Glomerular endothelial cell (primary cell): Measurements from ENCODE around the gene PLB1. TPM values are rescaled to one million over a fixed set of nuclear protein-coding genes. Genes with fewer than 3 reads are reported as not detected.
"Not testable (repeated sequence)": the region's sequence is repeated elsewhere in the genome, so short reads cannot be mapped to it uniquely, and the experiment has no call there.

ENCODE experiments used
- DNase-seq: peaks from one replicate; pipeline ENCODE4 v3.0.0-alpha.2; 2011; ENCODE audit warnings: low read depth, low spot score; ENCODE audit errors: extremely low read depth
- total RNA-seq: library from RNA; depleted of rRNA; stranded (reverse); fragments of >200 nt; gene quantifications from 2 replicates; pipeline ENCODE4 v1.2.3, GENCODE V29; 2015

PLB1 gene
- total RNA-seq, 1 donor from 2014 or later, result 0.53 TPM

DNA sequence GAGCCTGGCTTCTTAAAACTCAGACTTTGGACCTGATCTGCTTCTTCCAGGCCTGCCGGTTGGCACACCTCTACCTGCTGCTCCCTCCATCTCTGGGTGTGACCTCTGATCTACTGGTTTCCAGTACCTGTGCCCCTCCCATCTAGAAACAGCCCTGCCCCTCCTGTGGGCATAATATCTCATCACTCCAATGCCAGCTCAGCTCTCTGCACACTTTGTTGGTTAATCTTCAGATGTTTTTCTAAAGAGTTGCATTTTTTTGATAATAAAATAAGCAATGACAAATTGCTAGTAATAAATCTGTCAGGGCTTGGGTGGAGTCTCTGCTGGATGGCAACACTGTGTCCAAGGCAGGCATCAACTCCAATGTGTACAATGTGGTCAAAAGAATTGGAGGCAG lies 166.2 kb downstream of the PLB1 start:
- DNase-seq, result no peak

DNA sequence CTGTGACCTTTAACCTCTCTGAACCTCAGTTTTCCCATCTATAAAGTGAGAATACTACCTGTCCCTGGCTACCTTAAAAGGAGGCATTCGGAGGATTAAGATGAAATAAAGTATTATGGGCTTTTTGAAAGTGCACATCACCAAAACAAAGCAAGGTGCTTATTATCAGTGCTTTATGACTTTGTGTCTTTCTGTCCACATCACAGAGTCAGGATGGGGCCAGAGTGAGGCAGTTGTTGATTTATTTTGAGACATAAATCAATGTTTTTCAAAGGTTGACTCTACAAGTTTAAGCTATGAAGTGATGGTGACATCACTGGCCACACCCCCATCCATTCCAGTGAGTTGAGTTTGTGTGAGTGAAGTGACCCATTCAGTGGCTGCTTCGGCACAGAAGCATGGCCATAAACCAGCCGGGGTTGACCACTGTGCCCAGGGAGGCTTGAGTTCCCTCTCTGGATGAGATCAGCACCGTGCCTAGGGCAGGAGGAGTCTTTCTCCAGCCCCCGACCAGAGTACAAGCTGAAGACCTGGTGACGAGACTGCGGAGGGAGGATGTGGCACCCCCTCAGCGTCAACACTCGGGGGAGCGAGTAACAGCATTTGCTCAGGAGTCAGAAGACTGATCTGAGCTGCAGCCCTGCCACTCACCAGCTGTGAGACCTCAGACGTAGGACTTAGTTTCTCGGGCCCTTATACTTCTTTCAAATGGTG lies 166.8 kb downstream of the PLB1 start:
- no peak for DNase-seq

DNA sequence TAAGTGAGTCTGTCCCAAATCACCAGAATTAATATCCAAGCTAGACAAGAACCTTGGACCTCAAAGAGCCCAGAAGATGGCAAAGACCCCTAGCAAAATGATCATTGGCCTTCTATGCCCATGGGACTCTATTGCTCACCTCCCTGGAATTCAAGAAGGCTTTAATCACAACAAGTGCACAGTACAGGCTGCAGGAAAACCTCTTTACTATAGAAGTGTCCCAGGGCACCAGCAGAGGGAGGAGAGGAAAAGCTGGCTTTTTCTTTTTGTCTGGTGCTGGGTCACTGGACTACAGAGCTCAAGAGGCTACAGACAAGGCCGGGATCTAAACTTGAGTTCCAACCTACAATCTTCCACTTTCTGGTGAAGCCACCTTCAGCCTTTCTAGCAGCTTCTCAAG lies 167.5 kb downstream of the PLB1 start:
- DNase-seq, result no peak

DNA sequence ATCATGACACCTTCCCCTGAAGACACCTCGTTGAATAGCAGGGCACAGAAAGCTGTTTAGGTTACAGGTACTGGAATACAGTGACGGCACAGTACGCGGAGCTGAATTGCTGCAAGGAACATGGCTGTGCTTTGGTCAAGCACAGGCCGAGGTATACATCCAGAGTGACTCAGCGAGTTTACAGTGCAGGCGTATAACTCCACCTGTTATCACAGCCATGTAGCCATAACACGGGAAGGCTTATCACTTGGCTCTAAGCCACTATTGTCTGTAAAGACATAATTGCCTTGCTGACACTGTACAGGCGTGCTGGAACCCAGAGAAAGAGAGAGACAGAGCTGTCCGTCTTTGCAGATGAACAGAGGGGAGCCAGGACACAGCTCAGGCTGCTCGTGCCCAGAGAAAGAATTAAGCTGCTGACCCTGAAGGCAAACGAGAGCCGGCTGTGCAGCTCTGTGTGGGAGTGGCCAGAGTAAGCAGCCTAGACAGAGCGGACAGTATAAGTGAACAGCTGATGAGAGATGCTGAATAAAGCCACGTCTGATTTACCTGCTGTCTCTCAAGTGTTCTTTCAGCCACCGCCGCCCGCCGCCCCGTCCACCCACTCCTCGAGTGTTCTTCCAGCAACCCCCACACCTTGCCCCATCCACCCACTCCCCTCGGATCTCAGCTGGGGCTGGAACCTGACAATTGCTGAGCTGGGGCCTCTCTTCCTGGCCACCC lies 168.4 kb downstream of the PLB1 start:
- no peak for DNase-seq

DNA sequence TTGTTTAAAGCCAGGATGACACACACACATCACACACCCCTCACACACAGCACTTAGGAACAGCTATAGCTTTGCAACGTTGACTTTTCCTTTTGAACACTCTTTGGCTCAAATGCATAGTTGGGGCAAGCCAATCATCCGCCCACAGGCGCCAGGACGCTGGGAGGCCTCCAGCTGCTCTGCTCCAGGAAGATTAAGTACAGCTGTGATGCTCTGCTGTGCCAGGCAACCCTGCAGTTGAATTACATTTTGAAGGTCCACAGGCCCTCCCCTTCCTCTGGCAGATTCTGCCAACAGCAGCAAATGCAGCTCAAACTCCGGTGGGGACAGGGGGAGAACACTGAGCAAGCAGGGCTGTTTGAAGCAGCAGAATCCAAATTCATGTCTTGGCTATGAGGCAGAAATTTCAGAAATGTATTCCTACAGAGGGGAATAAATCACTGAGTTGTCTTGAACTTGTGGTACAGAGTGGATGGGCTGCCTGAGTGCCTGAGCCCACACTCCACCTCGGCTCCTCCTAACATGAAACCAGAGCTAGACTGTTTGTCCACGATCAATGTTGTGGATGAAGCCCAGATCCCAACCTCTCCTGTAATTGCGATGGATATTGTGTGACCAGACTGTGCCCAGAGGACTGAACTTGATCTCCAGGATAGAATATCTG lies 169.3 kb downstream of the PLB1 start:
- DNase-seq, result no peak

DNA sequence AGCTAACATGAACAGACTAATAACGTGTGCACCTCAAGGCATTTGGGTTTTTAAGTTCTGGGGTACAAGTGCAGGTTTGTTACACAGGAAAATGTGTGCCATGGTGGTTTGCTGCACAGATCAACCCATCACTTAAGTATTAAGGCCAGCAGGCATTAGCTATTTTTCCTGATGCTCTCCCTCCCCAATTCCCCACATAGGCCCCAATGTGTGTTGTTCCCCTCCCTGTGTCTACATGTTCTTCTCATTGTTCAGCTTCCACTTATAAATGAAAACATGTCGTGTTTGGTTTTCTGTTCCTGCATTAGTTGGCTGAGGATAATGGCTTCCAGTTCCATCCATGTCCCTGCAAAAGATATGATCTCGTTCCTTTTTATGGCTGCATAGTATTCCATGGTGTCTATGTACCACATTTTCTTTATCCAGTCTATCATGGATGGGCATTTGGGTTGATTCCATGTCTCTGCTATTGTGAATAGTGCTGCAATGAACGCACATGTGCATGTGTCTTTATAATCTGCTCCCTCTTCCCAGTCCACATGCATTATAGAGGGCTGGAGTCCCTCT lies 170.0 kb downstream of the PLB1 start:
- DNase-seq, result not testable (repeated sequence)

DNA sequence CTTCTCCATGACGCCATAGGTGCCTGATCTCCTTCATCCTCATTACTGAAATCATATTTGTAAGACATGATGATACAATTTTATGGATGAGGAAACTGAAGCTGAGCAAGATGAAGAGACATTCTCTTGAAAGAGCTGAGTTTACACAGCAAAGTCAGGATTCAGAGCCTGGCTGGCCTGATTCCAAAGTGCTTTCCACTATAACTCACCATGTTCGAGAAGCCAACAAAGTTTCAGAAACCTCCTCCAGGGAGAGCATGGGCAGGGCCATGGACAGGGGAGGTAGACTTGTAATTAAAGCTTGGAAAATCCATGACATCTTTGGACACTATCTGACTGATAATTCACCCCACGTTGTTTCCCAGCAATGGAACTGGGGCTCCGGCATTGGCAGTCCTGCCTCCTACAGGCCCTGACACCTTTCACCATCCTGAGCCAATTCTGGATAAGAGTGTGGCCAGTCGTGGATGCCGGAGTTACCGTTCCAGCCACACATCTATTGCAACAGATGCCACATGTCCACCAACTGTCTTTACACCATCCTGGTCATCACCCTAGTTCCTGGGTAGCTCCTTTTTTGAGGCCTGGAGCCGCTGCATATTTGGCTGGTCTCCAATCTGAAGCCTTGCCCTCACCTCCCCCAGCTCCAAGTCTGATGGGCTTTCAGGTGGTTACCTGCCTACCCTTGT lies 170.8 kb downstream of the PLB1 start:
- DNase-seq, result no peak

DNA sequence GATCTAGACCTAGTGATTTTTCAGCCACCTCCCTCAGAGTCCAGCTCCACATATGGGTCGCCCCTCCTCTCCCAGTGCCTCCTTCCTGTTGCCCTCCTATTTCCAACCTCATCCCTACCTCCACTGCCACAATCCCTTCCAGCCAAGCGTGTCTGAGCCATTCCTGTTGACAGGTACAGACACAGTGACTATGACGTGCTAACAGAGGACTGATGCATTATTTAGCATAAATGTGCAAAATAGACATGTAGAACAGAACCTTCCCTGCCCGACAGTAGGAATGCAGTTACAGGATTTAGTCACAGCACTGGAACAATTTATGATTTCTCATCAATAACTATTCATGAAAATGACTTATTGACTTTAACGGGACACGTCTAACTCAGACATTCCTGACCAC lies 171.4 kb downstream of the PLB1 start:
- DNase-seq, result no peak

DNA sequence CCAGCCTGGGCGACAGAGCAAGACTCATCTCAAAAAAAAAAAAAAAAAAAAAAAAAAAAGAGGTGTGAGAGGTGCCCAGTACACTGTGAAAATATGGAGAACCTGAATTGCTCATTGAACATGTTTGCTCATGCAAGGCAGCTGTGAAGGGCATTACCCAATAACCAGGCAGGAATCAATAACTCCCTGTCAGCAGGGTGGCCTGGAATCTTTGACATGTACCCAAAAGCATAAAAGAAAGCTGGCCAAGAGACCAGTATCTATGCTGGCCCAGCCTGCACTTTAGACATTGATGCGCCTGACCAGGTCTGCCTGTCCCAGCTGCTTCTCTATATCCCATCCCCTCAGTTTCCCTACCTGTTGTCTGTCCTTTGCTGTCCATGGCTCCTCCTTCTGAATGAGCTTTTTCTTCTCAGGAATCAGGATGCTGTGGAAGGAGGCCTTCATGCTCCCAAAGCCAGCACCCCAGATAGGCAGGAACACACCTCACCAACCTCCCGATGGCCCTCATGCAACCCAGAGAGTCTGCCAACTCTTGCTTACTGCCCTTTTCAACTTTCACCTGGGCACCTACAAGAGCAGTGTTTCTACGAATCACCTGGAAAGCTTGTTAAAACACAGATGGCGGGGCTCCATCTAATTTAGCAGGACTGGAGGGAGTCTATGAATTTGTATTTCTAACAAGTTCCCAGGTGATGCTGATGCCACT lies 172.4 kb downstream of the PLB1 start:
- no peak for DNase-seq

DNA sequence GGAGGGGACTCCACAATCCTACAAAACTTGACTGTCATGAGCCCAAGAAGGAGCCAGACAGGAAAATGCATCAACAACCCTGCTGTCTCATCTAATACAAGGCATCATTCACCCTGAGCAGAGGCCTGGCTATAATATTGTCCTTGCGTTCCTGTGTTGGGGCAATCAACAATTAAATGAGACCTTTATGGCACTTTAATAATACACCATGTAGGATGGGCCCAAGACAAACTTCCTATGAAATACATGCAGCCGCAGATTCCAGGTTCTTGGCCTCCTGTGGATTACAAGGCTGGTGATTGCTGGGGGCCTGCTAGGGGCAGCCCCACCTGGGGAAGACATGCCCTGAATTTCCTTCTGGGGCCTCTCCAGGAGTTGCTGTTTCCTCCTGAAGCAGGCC lies 173.0 kb downstream of the PLB1 start:
- DNase-seq, result no peak

DNA sequence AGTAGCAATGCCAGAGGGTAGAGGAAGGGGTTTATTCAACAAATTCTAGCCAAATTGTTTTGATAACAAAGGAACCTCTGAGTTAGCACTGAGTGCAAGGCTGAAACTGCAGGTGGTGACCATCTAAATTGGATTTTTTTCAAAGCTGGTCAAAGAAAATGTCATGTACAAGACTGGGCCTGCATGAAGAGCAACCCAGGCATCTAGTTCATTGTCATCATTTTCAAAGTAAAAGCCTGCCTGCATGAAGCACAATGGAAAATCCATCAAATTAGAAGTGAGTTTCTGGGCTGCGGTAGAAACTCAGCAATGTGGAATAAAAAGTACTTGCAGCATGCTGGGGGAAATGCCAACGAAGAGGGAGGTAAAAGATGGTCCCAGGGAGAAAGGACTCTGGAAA lies 175.0 kb downstream of the PLB1 start:
- DNase-seq, result no peak

DNA sequence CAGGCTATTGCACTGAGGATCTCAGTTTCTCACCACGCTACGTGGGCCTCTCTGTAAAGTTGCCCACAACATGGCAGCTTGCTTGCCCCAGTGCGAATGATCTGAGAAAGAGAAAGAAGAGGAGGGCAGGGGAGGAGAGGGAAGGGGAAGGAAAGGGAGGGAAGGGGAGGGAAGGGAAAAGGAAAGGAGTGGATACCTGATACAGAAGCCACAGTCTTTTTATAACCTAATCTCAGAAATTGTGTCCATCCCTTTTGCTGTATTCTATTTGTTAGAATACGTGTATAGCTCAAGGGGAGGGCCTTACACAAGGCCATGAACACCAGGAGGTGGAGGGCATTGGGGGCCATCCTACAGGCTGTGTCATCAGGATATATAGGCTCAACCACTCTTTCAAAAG lies 177.5 kb downstream of the PLB1 start:
- DNase-seq, result no peak

DNA sequence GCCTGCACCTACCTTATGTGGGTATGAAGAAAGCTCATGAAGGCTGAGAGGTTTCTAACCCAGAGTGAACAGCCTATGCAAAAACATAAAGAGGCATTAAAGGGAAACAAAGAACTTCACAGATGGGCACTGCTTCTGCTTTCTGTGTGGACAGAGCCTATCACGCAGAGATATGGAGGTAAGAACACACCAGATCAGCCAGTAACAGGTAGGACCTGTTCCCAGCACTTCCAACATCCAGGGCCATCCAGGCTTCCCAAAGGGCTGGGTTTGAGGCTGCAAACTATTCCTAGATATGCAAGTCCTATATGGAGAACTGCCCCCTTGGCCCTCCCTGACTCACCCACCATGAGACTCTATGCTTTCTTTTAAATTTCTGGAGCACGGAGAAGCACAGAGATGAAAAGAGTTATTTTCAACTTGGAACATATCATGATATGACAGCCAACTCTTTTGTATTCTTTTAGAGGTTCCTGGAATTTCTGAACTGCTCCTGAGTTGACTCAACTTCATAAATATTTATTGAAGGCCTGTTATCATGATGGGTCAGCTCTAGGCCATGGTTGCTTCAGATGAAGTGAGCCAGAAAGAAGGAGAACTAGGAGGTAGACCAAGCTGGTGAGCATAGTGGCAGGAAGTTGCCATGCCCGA lies 178.3 kb downstream of the PLB1 start:
- DNase-seq, result no peak

DNA sequence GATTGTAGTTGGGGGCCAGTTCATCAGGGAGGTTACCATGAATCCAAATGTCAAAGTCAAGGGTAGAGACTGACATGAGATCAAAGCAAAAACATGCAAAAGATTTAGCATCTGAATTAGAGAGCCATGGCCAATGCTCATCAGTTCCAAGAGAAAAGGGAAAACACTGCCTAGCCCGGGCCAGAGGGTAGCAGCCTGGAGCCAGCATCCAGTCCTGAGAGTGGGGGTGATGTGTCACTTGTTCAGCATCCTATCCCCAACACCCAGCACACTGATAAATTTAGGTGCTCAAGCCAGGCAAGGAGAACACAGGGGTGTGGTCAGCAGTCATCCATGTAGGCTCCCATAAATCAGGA lies 178.8 kb downstream of the PLB1 start:
- no peak for DNase-seq

DNA sequence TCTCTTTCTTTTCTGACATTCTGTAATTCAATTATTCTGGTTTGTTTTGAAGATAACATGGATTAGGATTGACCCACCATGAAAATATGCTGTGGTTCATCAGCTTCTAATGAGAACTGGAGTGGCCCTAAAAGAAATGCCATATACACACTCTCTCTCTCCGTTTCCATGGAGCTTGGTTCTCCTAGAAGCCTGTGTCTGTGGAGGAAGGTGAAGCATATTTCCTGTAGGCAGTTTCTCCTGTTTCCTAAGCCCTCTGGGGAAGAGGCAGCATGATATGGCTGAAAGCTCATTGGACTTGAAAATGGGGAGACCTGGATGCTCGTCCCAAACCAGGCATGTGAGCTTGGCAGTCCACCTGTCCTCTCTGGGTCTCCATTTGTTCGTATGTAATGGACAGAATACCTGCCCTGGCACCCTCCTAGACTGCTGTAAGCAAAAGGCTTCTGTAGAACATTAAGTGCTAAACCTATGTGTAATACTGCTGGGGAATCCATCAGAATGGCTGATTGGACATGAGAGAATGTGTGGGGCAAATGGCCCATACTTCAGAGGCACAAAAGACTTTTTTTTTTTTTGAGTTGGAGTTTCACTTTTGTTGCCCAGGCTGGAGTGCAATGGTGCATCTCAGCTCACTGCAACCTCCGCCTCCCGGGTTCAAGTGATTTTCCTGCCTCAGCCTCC lies 180.4 kb downstream of the PLB1 start:
- no peak for DNase-seq

DNA sequence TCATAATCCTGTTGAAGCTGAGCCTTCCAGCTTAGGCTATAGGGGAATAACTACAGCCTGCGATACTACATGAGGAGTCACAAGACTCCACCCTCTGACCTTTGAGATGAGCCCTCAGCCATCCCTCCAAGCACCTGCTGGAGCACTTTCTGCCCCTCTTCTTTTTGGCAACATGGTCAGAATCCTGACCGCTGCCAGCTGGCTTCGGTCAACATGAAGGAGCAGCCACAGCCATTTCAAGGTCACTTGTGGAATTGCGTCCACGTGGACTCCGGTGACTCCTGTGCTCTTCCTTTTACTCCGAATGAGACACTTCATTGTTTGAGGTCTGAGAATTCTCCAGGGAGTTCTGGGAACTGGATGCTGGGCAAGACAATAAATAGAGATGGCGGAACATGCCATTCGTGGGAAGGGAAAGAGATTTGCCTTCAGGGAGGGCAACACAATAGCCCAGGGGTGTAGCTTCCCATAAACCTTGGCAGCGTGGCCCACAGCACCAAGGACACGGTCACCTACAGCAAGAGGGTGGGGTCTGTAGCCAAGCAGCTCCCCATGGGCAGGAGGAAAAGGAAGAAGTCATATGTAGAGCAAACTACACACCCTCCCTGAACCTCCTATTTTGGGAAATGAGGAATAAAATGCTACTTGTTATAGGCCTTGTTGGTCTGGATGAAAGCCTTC lies 182.5 kb downstream of the PLB1 start:
- DNase-seq, result no peak

DNA sequence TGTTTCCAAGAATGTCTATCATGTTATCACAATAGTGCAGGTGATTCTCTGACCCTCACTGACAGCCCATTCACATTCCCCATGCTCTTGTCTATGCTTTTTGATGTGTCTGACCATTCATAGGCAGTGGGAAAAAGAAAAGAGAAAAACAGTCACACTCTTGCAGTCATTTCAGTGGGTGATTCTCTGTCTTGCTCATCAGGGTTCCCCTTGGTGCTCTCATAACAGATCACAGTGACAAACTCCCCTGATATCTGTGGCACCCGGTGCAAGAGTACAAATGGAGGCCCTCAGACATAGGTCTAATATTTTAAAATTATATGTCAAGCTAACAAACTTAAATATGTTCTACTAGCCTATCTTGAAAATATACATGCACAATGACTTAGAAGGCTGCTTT lies 183.1 kb downstream of the PLB1 start:
- no peak for DNase-seq

DNA sequence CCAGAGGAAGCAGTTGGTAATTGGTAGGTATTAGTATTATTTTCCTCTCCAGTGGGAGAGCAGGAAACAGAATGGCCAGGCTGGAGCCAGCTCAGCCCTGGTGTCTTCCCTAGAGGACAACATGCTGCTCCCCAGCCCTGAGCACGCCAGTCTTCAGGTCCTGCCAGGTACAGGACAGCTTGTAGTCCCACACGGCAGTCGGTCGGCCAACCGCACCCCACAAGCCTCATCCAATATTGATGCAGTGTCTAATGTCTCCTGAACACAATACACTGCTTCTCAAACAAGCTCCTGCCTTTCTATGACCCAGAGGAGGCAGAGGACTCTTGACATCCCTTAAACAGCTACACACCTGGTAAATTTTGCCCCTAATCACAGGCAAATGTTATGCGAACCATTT lies 184.8 kb downstream of the PLB1 start:
- no peak for DNase-seq

DNA sequence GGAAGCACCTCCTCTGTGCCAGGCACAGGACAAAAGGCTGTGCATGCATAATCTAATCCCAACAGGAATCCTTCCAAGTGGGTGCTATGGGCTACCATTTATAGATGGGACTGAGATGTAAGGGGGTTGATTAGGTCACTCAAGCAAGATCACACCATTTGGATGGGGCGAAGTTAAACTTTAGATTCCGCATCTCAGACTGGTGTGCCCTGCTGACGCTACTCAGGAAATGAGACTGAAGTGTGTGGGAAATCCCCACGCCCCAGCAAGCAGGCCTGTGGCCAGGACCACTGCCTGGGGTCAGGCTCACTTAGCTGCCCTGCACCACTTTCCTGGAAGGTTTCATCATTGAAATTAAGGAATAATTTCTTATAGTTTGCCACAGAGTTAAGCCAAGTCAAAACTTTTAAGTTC lies 185.3 kb downstream of the PLB1 start:
- DNase-seq, result no peak
